ENCODE results near the gene RABL2B. TPM values are rescaled to one million over a fixed set of nuclear protein-coding genes. Genes with fewer than 3 reads are reported as not detected.

Gene RABL2B
- total RNA-seq, 1 donor from 2014 or later = 37.7 TPM

DNA sequence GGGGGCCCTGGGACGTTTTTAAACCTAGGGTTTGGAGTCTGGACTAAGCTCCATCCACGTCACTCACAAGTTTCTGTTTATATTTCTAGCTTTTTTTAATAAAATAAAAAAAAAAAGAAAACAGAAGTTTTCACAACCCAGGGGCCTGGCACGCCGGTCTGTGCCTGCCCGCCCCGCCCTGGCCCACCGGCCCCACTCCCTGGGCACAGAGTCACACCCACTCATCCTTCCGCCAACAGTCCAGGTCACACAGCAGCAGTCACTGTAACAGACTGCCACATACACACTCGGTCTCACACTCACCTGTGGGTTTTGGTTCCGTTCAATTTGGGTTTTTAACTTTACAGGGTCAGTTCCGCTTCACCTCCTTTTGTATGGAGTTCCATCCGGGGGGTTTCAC is 50.8 kb downstream of the RABL2B start:
- no peaks in the 10 kb centered on the region for H3K36me3 Mint-ChIP-seq (ENCODE audit: low read depth)
- no peak overlapping the region for H3K4me3 Mint-ChIP-seq
- H3K4me1 Mint-ChIP-seq = no peaks in the 10 kb centered on the region
- no peak for DNase-seq
- H3K9me3 Mint-ChIP-seq = no peaks in the 10 kb centered on the region
- intact Hi-C loops (cut with micrococcal nuclease) = no loop called here
- H3K27me3 Mint-ChIP-seq = no peaks in the 10 kb centered on the region
- no peak overlapping the region for H3K27ac Mint-ChIP-seq

DNA sequence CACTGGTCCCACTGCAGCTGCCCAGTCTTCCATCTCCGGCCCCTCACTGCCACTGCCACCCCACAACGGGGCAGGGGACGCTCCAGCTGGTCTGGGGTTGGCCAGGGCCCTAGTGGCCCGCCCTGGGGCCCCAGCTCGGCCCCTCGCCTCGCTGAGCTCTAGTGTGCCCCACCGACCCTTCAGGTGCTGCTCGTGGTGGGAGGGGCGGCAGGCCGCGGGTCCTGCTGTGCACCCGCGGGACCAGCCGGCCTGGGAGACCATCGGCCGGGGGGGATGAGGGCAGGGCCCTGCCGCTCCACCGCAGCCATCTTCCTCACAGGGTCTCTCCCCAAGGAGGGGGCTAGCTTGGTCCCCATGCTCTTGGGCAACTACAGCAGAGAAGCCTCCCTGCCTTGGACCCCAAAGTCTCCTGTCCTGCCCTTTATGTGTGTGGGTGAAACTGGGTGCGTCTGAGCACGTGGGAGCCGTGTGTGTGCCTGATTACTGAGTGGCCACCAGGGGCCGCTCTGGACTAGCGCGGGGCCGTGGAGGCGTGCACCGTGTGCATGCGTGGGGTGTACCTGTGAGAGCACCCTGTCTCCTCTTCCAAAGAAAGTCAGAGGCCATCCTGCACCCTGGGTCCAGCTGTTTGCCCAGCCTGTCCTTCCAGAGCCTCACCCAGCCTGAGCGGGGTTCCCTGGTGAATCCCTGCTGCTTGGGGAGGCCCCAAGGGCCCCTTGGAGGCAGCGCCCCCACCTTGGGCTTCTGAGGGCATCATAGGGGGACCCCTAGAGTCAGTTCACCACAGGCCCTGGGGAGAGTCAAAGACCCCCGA is 51.4 kb downstream of the RABL2B start:
- no peaks in the 10 kb centered on the region for H3K36me3 Mint-ChIP-seq (ENCODE audit: low read depth)
- no peak overlapping the region for H3K27ac Mint-ChIP-seq
- peak; percentile 83 for DNase-seq
- H3K9me3 Mint-ChIP-seq = no peaks in the 10 kb centered on the region
- H3K4me1 Mint-ChIP-seq = no peaks in the 10 kb centered on the region
- no peak overlapping the region for H3K4me3 Mint-ChIP-seq
- intact Hi-C loops (cut with micrococcal nuclease) = no loop called here
- no peaks in the 10 kb centered on the region for H3K27me3 Mint-ChIP-seq

DNA sequence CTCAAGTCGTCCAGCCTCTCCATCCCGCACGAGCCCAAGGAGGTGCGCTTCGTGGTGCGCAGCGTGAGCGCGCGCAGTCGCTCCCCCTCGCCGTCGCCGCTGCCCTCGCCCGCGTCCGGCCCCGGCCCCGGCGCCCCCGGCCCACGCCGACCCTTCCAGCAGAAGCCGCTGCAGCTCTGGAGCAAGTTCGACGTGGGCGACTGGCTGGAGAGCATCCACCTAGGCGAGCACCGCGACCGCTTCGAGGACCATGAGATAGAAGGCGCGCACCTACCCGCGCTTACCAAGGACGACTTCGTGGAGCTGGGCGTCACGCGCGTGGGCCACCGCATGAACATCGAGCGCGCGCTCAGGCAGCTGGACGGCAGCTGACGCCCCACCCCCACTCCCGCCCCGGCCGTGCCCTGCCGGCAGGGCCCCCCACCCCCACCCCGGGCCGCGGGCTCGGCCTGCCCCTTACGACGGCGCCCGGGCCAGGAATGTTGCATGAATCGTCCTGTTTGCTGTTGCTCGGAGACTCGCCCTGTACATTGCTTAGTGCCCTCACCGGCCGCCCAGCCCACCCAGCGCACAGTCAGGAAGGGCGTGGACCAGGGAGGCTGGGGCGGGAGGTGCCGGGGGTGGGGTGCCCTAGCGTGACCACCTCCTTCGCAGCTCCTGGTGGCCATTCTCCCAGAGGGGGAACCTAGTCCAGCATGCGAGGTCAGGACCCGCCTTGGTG is 52.3 kb downstream of the RABL2B start:
- no peak overlapping the region for H3K27ac Mint-ChIP-seq
- H3K27me3 Mint-ChIP-seq = no peaks in the 10 kb centered on the region
- no peaks in the 10 kb centered on the region for H3K9me3 Mint-ChIP-seq
- no peak overlapping the region for H3K4me3 Mint-ChIP-seq
- intact Hi-C loops (cut with micrococcal nuclease) = no loop called here
- no peak for DNase-seq
- no peaks in the 10 kb centered on the region for H3K36me3 Mint-ChIP-seq (ENCODE audit: low read depth)
- no peaks in the 10 kb centered on the region for H3K4me1 Mint-ChIP-seq

DNA sequence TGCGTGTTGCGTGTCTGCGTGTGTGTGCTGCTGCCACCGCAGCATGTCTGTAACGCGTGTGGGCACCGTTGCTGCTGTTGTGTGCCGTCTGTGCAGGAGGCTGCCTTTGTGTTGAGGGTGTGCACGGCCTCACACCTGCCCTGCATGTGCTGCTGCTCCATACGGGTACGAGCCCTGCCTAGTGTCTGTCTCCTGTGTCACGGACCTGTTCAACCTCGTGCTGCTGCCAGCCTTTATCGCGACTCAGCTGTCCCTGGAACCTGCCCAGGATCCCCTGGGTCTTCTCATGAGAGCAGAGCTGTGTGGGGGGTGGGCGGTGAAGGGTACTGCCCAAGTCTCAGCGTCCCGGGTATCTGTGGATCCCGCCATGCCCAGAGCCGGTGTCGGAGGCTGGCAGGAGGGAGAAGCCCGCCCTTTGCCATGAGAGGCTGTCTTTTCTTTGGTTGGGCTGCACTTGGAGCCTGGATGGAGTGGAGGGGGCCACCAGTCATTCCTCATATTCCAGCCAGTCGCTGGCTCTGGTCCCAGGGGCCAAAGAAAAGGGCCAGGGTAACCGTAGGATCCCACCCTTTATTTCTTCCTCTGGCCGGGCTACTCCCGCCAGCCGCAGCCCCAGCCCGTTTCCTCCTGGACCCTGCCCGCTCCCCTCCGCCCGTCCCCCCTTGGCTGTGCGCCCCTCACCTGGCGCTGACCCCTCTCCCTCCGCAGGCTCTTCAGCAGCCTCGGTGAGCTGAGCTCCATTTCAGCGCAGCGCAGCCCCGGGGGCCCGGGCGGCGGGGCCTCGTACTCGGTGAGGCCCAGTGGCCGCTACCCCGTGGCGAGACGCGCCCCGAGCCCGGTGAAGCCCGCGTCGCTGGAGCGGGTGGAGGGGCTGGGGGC is 53.2 kb downstream of the RABL2B start:
- Mint-ChIP-seq H3K4me3 (no peak overlapping the region), H3K9me3 (no peaks in the 10 kb centered on the region), H3K27me3 (no peaks in the 10 kb centered on the region)

DNA sequence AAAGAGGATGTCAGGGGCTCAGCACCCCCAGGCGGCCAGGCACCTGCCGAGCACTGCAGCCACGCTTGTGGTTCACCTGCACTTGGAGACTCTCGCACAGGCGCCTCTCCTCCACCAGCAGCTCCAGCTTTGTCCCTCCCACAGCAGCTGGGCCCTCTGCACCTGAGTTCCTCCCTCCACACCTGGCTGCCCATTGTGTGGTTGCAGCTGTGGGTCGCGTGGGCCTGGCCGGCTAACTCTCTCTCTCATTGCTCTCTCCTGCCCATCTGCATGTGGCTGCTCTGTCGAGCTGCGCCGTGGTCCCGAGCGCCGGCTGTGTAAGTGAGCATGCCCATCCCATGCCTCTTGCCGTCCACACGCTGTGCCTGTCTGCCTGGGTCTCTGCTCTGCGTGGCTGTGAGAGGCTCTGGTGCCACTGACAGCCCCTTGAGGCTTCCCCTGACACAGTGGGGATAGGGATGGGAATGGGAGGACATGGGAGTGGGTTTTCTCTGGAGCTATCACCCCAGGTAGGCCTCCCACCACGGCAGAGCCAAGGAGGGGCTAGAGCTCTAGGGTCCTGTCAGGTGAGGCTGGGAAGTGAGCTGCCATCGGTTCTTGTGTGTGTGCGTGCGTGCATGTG is 53.9 kb downstream of the RABL2B start:
- H3K36me3 Mint-ChIP-seq (ENCODE audit: low read depth) = no peaks in the 10 kb centered on the region
- no peaks in the 10 kb centered on the region for H3K27me3 Mint-ChIP-seq
- intact Hi-C loops (cut with micrococcal nuclease) = no loop called here
- H3K9me3 Mint-ChIP-seq = no peaks in the 10 kb centered on the region
- no peak overlapping the region for H3K27ac Mint-ChIP-seq
- DNase-seq = no peak
- H3K4me1 Mint-ChIP-seq = no peaks in the 10 kb centered on the region
- no peak overlapping the region for H3K4me3 Mint-ChIP-seq

More for the DNA sequence above, 53.2 kb downstream of the RABL2B start:
- intact Hi-C loops (cut with micrococcal nuclease) = no loop called here
- H3K27ac Mint-ChIP-seq = no peak overlapping the region
- no peaks in the 10 kb centered on the region for H3K4me1 Mint-ChIP-seq
- H3K36me3 Mint-ChIP-seq (ENCODE audit: low read depth) = no peaks in the 10 kb centered on the region
- no peak for DNase-seq

DNA sequence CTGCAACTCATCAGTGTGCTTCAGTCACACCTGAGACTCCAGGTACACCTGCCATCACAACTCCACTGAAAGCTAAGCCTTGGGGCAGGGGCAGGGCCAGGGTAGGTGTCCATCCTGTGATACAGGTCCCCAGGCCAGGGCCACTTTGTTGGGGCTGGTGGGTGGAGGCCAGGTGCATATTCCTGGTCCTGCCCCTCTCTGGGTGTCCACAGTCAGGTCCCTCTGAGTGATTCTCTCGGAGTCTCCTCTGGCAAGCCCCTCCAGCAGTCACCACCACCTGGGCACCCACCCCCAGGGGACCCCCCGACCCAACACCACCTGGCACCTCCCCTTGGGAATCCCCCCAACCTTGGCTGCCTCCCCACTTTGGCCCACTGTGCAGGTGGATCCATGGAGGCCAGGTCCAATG is 54.9 kb downstream of the RABL2B start:
- no peak overlapping the region for H3K4me3 Mint-ChIP-seq
- intact Hi-C loops (cut with micrococcal nuclease) = no loop called here
- H3K9me3 Mint-ChIP-seq = no peaks in the 10 kb centered on the region
- no peaks in the 10 kb centered on the region for H3K4me1 Mint-ChIP-seq
- no peak for DNase-seq
- H3K27ac Mint-ChIP-seq = no peak overlapping the region
- no peaks in the 10 kb centered on the region for H3K27me3 Mint-ChIP-seq
- H3K36me3 Mint-ChIP-seq (ENCODE audit: low read depth) = no peaks in the 10 kb centered on the region

DNA sequence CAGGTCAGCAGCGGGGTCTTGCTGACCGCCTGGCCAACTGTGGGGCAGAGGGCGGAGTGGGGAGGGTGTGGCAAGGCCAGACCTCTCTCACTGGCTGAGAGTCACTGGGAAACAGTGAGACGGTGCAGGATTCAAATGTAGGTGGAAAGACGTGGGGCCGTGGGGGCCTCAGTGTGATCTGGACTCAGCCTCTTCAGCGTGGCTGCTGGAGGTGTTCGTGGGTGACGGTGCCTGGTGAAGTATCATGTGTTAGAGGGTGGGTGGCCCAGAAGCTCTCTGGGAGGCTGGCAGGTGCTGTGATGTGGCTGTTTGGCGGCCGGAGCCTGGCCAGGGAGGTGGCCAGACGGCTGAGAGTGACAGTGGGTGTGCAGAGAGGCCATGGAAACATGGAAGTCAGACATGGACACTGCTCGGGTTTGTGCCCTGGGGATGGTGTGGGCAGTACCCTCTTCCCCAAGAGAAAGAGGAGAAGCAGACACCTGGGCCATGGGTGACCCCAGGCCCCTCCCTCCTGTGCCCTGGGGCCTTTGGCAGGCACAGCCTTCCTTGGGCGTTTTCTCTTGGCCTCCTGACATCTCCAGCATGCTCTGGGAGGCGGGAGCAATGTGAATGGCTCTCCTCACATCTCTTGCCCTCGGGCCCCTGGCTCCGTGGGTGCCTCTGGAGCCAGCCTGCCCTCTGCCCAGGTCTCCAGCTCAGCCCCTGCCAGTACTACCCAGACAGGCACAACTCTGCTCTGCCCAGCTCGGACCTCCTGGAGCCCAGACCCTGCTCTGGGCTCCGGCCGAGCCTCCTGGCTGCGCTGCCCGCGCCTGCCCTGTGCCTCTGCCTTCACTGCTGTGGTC is 55.5 kb downstream of the RABL2B start:
- H3K36me3 Mint-ChIP-seq (ENCODE audit: low read depth) = no peaks in the 10 kb centered on the region
- H3K9me3 Mint-ChIP-seq = no peaks in the 10 kb centered on the region
- intact Hi-C loops (cut with micrococcal nuclease) = no loop called here

DNA sequence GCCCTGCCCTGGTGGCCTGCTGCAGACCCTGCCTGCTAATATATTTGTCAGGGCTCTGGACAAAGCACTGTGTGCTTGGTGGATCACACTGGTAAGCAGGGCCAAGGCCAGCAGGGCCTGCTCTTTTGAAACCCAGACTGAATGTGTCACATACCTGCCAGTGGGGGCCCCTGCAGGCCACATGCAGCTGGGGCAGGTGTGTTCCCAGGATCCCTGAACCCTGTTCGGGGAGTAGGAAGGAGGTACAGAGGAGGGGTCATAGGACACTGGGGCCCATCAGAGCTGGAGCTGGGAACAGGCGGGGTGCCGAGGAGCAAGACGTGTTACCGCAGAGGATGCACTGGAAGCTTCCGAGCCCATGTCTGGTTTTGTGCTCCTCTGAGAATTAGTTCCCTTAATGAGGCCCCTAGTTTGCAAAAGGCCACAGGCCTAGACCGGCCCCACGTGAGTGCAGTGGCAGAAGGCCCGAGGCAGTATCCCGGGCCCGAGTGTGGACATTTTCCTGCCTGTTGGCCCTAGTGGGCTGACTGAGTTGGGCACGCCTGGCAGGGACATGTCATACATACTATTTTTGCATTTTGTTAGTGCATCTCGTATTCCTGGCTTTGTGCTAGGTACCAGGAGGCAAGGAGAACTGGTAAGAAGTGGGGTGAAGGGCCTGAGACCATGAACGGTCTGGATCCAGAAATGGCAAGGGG is 56.6 kb downstream of the RABL2B start:
- Mint-ChIP-seq H3K4me3 (no peak overlapping the region), H3K4me1 (no peaks in the 10 kb centered on the region), H3K27ac (no peak overlapping the region), H3K9me3 (no peaks in the 10 kb centered on the region), H3K36me3 (ENCODE audit: low read depth) (no peaks in the 10 kb centered on the region), H3K27me3 (no peaks in the 10 kb centered on the region)
- intact Hi-C loops (cut with micrococcal nuclease) = no loop called here
- no peak for DNase-seq

More for the DNA sequence above, 55.5 kb downstream of the RABL2B start:
- no peak overlapping the region for H3K4me3 Mint-ChIP-seq
- H3K27ac Mint-ChIP-seq = no peak overlapping the region
- no peak for DNase-seq
- no peaks in the 10 kb centered on the region for H3K27me3 Mint-ChIP-seq
- no peaks in the 10 kb centered on the region for H3K4me1 Mint-ChIP-seq

DNA sequence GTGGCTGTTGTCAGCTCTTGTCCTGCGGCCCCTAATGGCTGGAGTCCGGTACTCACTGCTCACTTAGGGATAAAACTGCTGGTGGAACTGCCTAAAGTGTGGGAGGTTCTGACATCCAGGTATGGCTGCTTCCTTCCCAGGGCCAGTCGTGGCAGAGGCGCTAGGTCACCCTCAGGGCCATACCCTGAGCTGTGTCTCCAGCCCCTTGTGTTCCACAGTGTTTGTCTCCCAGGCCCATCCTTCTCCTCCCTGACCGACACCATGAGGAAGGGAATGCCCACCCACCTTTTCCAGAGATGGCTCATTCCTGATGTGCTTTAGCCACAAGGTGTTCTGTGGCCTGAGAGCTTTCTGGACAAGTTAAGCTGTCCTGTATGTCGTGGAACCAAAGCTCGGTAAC is 57.8 kb downstream of the RABL2B start:
- Mint-ChIP-seq H3K36me3 (ENCODE audit: low read depth) (no peaks in the 10 kb centered on the region), H3K9me3 (no peaks in the 10 kb centered on the region), H3K4me1 (no peaks in the 10 kb centered on the region), H3K27me3 (no peaks in the 10 kb centered on the region), H3K4me3 (no peak overlapping the region), H3K27ac (no peak overlapping the region)
- DNase-seq = no peak
- intact Hi-C loops (cut with micrococcal nuclease) = no loop called here

DNA sequence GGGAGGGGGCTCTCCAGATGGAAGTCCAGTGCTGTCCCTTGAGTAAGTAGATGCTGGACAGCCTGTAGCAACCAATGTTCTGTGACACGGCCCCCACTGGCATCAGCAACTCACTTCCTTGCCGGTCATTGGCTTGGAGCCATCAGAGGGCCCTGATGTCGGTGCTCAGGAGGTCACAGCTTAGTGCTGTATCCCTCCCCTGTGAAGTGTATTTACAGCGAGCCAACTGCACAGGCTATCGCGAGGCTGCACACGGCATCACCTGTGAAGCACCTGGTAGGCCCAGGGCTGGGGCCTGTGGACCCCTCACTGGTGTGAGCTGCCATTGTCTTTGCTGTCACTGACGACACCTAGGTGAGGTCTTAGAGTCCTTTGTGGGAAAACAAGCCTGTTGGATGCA is 58.8 kb downstream of the RABL2B start:
- no peaks in the 10 kb centered on the region for H3K9me3 Mint-ChIP-seq
- no peaks in the 10 kb centered on the region for H3K27me3 Mint-ChIP-seq
- no peaks in the 10 kb centered on the region for H3K4me1 Mint-ChIP-seq
- no peak overlapping the region for H3K4me3 Mint-ChIP-seq
- no peak overlapping the region for H3K27ac Mint-ChIP-seq
- intact Hi-C loops (cut with micrococcal nuclease) = no loop called here
- DNase-seq = no peak
- no peaks in the 10 kb centered on the region for H3K36me3 Mint-ChIP-seq (ENCODE audit: low read depth)

DNA sequence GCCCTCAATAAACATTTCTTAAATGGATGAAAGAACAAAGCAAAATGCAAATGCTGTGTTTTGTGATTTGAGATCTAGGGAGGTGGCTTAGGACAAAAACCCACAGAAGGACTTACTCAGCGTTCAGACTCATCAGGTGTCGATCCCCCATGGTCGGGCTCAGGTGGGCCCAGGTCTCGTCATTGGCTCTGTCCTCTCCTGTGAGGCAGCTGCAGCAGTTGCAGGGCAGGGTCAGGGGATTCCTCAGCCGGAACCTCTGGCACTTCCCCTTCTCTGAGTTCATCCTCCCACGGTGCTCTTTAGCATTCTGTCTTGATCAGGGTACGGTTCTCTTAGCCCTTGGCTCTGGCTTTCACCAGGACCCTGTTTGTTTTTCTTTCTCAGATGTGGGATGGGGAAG is 59.4 kb downstream of the RABL2B start:
- Mint-ChIP-seq H3K4me3 (no peak overlapping the region), H3K9me3 (no peaks in the 10 kb centered on the region), H3K4me1 (no peaks in the 10 kb centered on the region), H3K27ac (no peak overlapping the region), H3K27me3 (no peaks in the 10 kb centered on the region), H3K36me3 (ENCODE audit: low read depth) (no peaks in the 10 kb centered on the region)
- DNase-seq = no peak
- intact Hi-C loops (cut with micrococcal nuclease) = no loop called here

DNA sequence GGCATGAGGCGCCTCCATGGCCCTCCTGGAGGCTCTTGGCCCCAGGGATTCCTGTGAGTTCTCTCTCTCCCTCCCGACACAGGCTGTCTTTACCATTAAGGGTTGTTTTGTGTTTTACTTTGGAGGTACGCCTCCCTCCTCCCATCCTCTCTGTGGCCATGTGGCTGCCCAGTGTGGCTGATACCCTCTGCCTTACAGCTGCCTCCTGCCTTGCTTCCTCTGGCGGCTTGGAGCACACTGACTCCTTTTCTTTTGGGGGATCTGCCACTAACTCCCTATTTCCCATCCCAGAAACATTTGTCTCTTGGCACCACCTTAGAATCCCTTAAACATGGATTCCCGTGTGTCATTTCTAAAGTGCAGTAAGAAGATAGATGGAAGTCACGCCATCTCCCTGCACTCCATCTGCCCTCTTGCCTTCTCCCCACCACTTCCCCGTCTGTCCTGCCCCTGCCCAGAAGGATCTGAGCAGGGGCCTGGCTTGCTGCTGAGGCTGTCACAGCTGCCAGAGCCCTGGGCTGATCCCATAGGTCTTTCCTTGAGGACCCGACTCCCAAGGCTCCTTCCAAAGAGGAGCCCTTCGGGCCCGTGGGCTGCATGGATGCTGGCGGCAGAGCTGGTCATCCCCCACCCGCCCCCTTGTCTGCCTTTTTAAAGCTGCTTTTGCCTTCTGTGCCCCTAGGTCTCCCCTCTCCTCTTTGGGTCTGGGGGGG is 60.6 kb downstream of the RABL2B start:
- H3K4me1 Mint-ChIP-seq = no peaks in the 10 kb centered on the region
- no peaks in the 10 kb centered on the region for H3K27me3 Mint-ChIP-seq
- H3K36me3 Mint-ChIP-seq (ENCODE audit: low read depth) = no peaks in the 10 kb centered on the region
- H3K27ac Mint-ChIP-seq = no peak overlapping the region
- intact Hi-C loops (cut with micrococcal nuclease) = no loop called here
- no peak overlapping the region for H3K4me3 Mint-ChIP-seq
- no peaks in the 10 kb centered on the region for H3K9me3 Mint-ChIP-seq
- no peak for DNase-seq
